HL-60/S4 treated with retinoic acid at 250 ng/mL for 4 days and 3 days (cell line): ENCODE data around the gene CRY1.

Source experiments
- in situ Hi-C: fragments of 300-500 bp; cut with MboI; formaldehyde crosslinking; loops from 2 replicates; pipeline ENCODE4 v1.7.0; 2022; ENCODE audit warnings: low sequenced_read_pairs

The CRY1 gene

GRCh38 chr12:107093417-107094182 lies at the start of gene CRY1:
Gene CRY1, minus strand, starts transcription at chr12:107093549. Its CDS starts 588 bp downstream, at chr12:107092961.
- in situ Hi-C loops, result no loop called here

- in situ Hi-C loops, result loop anchor here (10.0 kb wide), 1 partner anchor 475 kb away; no protein-coding TSS in a partner anchor
Observed at GRCh38 chr12:107139787-107140186, 46.4 kb upstream of the CRY1 start.

- in situ Hi-C loops, result loop anchor here (10.0 kb wide), 1 partner anchor 476 kb away; no protein-coding TSS in a partner anchor
Observed at GRCh38 chr12:107138990-107139389, 45.6 kb upstream of the CRY1 start.

GRCh38 chr12:107135177-107135576 lies 41.8 kb upstream of the CRY1 start:
- in situ Hi-C loops, result loop anchor here (10.0 kb wide), 1 partner anchor 480 kb away; no protein-coding TSS in a partner anchor

GRCh38 chr12:107134558-107134957 lies 41.2 kb upstream of the CRY1 start:
- in situ Hi-C loops, result loop anchor here (10.0 kb wide), 1 partner anchor 480 kb away; no protein-coding TSS in a partner anchor

- in situ Hi-C loops, result loop anchor here (10.0 kb wide), 1 partner anchor 481 kb away; no protein-coding TSS in a partner anchor
Observed at GRCh38 chr12:107133462-107133861, 40.1 kb upstream of the CRY1 start.

- in situ Hi-C loops, result loop anchor here (10.0 kb wide), 1 partner anchor 483 kb away; no protein-coding TSS in a partner anchor
Observed at GRCh38 chr12:107131832-107132616, 38.7 kb upstream of the CRY1 start.

- in situ Hi-C loops, result loop anchor here (10.0 kb wide), 1 partner anchor 484 kb away; no protein-coding TSS in a partner anchor
Observed at GRCh38 chr12:107130830-107131611, 37.7 kb upstream of the CRY1 start.

- in situ Hi-C loops, result no loop called here
Observed at GRCh38 chr12:107129315-107129930, 36.1 kb upstream of the CRY1 start.

GRCh38 chr12:107127482-107128430 lies 34.4 kb upstream of the CRY1 start:
- in situ Hi-C loops, result no loop called here

GRCh38 chr12:107126796-107127481 lies 33.6 kb upstream of the CRY1 start:
- in situ Hi-C loops, result no loop called here

GRCh38 chr12:107125833-107126232 lies 32.5 kb upstream of the CRY1 start:
- in situ Hi-C loops, result no loop called here

- in situ Hi-C loops, result no loop called here
Observed at GRCh38 chr12:107122452-107122958, 29.2 kb upstream of the CRY1 start.

- in situ Hi-C loops, result no loop called here
Observed at GRCh38 chr12:107119091-107119490, 25.7 kb upstream of the CRY1 start.

- in situ Hi-C loops, result no loop called here
Observed at GRCh38 chr12:107118624-107119023, 25.3 kb upstream of the CRY1 start.

- in situ Hi-C loops, result no loop called here
Observed at GRCh38 chr12:107115119-107115518, 21.8 kb upstream of the CRY1 start.

GRCh38 chr12:107111314-107111713 lies 18.0 kb upstream of the CRY1 start:
- in situ Hi-C loops, result no loop called here
